Hematopoietic multipotent progenitor cell treated with erythropoietin and hydrocortisone succinate and interleukin-3 and kit ligand, for 6 days (in vitro differentiated cells): ENCODE measurements around the gene TDO2.
A peak's percentile ranks its signal among the peaks of the same experiment; 100 is the strongest.
"Not testable (repeated sequence)": the region's sequence is repeated elsewhere in the genome, so short reads cannot be mapped to it uniquely, and the experiment has no call there.

ENCODE experiments used
- DNase-seq: peaks from one replicate; pipeline ENCODE4 v3.0.0-alpha.2; 2015

TDO2 gene

GRCh38 chr4:155908187-155909139 is 5.0 kb downstream of the TDO2 start:
- no peak for DNase-seq

GRCh38 chr4:155909615-155910226 is 6.2 kb downstream of the TDO2 start:
- DNase-seq = no peak

DNA sequence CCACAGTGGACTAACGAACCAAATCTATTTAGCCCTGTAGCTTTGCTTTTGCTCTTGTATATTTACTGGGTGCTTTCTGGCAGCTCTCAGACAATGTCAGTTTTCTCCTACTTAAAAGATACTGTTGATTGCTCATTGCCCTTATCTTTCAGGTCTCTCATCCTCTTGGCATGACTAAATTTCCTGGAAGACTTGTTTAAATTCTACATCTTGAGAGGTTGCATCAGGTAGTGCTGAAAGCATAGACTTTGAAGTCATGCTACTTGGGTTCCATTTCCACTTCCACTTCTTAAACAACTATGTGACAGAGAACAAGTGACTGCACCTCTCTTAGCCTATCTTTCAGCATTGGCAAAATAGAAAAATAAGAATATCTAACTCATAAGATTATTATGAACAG is 8.4 kb downstream of the TDO2 start:
- DNase-seq = no peak

DNA sequence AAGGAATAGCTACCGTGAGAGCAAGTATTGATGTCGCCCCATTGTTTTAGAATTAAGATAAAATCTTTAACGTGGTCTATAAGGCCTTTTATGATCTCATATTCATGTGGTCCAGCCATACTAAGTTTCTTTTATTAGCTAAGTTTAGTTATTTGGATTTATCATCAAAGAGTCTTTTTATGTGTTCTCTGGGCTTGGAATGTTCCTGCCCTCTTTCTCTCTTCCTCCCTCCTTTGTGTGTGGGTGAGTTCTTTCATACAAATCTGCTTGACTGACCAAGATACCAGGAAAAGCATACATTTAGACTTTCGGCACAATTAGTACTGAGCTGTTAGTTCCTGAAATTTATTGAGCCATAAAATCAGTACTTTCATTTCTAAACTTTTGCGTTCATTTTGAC is 11.3 kb downstream of the TDO2 start:
- no peak for DNase-seq

DNA sequence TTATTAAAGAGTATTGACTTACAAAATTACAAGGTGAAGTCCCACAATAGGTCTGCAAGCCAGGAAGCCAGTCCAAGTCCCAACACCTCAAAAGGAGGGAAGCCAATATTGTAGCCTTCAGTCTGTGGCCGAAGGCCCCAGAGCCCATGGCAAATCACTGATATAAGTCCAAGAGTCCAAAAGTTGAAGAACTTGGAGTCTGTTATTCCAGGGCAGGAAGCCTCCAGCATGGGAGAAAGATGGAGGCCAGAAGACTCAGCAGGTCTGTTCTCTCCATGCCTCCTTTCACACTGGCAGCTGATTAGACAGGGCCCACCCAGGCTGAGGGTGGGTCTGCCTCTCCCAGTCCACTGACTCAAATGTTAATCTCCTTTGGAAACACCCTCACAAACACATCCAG is 18.1 kb downstream of the TDO2 start:
- no peak for DNase-seq

DNA sequence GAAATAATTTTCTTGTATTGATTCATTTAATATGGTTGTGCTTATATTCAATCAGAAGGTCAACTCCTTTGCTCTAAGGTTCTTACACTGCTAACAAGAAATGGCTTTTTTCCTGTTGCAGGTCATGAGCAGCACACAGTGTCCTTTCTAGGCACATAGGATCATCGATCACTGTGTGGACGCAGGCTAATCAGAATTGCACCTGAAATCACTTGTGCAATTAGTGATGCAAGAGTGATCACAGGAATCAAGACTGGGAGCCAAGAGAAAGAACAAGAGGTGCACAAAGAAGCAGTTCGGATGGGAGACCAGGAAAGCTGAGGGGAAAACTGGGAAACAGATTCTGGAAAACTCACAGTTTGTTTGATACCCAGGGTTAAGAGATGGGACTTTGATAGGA is 21.1 kb downstream of the TDO2 start:
- no peak for DNase-seq

DNA sequence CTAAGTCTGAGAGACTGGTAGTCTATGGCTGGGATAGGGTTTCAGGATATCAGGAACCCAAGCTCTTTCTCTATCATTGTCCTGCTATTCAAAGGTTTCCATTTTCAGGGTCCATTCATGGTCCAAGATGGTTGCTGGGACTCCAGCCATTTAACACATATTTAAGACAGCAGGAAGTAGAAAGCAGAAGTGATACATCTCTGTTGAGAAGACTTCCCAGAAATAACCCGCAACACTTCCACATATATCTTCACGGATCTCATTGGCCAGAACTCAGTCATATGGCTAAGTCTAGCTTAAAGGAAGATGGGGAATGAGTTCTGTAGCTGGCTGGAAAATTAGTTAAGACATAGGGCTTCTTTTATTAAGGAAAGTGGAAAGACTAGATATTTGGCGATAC is 26.3 kb downstream of the TDO2 start:
- DNase-seq = no peak

DNA sequence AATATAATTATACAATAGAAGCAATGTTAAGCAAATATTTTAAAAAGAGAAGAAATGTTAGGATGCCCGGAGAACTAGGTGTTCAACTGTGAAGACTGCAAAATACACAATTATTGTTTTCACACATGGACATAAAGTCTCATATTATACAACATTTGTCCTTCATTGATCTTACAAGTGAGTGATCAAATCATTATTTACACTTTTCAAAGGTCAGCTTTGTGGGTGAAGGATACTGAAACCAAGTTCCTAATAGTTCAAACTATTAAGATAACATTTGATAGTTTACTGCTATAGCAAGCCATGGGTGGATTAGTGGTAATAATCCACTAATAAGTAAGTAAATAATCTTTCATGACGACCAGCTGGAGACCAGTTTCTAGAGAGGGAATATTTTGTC is 26.8 kb downstream of the TDO2 start:
- DNase-seq = no peak

GRCh38 chr4:155931634-155932033 is 28.1 kb downstream of the TDO2 start:
- no peak for DNase-seq

GRCh38 chr4:155934634-155935033 is 31.1 kb downstream of the TDO2 start:
- not testable (repeated sequence) for DNase-seq

GRCh38 chr4:155935389-155935986 is 32.0 kb downstream of the TDO2 start:
- DNase-seq = no peak

GRCh38 chr4:155941085-155941790 is 37.7 kb downstream of the TDO2 start:
- DNase-seq = no peak

DNA sequence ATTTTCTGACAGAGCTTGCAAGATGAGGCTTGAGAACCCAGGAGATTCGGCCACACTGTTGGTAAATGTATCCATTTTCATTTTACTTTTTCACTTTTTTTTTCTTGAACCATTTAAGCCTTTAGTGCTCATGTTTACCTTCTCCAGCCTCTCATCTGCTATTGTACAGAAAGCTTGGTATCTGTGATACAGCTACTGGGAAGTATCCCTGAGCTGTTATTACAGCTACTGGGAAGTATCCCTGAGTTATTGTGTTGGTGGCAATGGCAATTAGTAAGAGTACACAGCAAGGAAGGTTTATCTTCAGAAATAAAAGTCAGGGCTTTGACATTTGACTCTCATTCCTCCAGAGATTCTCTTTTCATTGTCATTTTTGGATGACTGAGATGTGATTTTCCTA is 38.3 kb downstream of the TDO2 start:
- no peak for DNase-seq

DNA sequence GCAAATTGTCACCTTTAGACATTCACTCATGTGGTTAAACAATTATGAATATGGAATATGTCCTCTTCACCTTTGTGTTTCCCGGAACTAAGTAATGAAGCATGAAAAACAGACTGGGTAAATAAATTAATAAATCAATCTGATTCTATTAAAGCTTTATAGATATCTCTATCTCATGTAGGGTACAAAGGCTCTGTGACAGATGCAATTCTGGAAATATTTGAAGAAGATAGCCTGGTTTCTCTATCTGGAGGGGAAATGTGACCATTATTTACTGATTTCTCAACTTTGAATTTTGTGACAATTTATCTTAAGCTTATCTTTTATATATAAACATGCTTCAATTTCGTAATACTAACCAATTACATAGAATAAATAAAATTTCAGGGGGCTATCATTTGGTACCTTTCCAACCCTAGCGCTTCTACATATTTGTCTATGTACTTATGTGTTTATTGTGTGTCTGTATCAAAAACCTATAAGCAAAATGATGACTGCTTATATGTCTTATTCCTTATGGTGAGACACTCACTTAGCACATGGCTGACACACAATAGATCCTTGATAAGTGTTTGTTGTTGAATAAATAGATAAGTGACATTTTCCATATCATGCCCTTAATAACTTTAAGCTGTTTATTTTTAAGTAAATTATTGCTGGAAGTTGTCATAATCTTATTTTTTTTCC is 40.3 kb downstream of the TDO2 start:
- DNase-seq = no peak

GRCh38 chr4:155944516-155944915 is 41.0 kb downstream of the TDO2 start:
- DNase-seq = no peak

DNA sequence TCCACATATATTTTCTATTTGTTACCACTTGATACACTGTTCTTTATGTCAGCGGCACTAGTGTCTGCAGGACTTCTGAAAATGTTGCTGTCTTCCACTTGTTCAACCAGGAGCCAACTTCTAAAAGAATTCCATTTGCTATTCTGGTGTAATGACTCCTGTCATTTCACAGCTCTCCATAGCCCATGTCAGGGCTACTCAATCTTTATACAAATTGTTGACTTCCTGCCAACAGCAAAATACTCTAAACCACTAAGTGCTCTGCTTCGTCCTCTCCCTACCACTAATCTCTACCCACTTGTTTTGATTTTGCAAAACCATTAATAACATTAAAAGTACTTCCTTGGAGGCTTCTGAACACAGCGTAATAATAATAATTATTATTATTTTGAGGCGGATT is 43.0 kb downstream of the TDO2 start:
- no peak for DNase-seq

- DNase-seq = no peak
Measured at GRCh38 chr4:155948541-155948940, 45.0 kb downstream of the TDO2 start.

DNA sequence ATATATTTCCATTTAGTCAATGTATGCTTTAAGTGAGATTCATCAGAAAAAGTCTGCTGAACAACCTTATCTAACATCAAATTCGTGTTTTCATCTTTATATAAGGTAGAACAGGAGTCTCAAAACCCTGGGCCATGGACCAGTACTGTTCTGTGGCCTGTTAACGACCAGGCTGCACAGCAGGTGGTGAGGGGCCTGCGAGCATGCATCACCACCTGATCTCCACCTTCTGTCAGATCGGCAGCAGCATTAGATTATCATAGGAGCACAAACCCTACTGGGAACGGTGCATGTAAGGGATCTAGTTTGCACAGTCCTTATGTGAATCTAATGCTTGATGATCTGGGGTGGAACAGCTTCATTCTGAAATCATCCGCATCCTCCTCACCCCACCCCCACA is 47.0 kb downstream of the TDO2 start:
- DNase-seq = no peak

GRCh38 chr4:155952501-155952901 is 49.0 kb downstream of the TDO2 start:
- DNase-seq = no peak

DNA sequence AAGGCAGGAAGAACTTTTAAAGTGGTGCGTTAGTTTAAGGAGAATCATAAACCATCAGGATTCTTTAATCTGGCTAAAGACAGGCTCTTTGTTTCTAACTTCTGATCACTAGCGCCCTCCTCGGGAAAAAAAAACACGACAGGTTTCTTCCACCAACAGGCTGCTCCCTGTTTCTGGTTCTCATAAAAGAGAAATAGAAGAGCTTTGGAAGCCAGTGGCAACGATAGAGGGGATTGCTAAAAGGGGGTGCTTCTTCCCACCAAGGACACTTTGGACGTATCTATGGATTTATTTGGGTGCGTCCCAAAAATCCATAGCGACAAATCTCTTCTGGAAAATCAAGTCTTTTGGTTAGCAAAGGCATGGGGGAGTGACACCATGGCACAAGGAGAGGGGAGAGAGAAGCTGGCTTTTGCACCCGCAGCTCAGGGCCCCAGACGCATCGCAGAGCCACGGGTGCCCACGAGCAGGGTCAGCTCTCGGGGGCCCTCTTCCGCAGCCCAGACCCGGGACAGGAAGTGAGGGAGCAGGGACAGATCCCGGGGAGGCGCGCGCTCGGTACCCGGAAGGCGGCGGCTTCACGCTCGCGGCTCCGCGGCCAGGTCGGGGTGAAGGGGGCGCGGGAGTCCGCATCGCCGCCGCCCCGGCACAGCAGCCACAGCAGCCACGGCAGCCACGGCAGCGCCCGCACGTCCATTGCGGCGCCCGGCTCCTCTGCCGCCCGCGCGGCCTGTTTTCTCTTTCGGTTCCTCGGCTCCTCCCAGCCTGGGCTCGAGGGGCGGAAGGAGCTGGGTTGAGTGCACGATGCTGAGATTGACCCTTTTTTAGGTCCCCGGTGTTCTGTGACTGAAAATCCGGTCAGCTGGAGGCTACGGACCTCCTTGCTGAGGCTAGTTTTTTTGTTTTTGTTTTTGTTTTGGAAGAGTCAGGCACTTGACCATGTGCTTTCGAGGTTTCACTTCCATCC is 49.9 kb downstream of the TDO2 start, which contains the start of gene CTSO:
Gene CTSO (minus strand): TSS at position 716 of the 967 bp plus-strand sequence. CDS start 19 bp downstream, at position 697.
- DNase-seq = peak; percentile 85

GRCh38 chr4:155954118-155954685 is 50.7 kb downstream of the TDO2 start:
- no peak for DNase-seq
